Left cardiac atrium (tissue), 4 donors: ENCODE data around the gene EPHB2. TPM values are rescaled to one million over a fixed set of nuclear protein-coding genes. Genes with fewer than 3 reads are reported as not detected.
"Not testable (repeated sequence)": the region's sequence is repeated elsewhere in the genome, so short reads cannot be mapped to it uniquely, and the experiment has no call there.

Source experiments
- ATAC-seq, 2 donors: fragments of 200-7000 bp; cut with Tn5 transposase; one replicate each; pipeline ENCODE4 v1.9.1; 2020; ENCODE audit warnings: mild to moderate bottlenecking in 2 of 2, moderate library complexity in 2 of 2
- DNase-seq: peaks from one replicate; pipeline ENCODE4 v3.0.0-alpha.2; 2020
- intact Hi-C, 2 donors: fragments of 100-400 bp; cut with DNase I; formaldehyde crosslinking; loops; one replicate each; pipeline versions ENCODE4 v1.14.1 to v1.15.1; 2022 to 2023
- long read RNA-seq: library from polyadenylated mRNA; unstranded; transcript quantifications from one replicate; pipeline ENCODE4 v2.0.0, GENCODE V29; 2021
- total RNA-seq, 2 donors: library from RNA; stranded (reverse); fragmentation: NEBNext Ultra II Directional; extraction: Animal tissue kit (Norgen Biotek cat#: 25700); gene quantifications; one replicate each; pipeline ENCODE4 v1.2.1, GENCODE V29; 2021
- donor health status: DM: no; HTN: yes; CAD: no.
- donor health status: DM: no; HTN: yes; CAD: no; lungs with severe emphysema.
- donor health status: DM: yes; HTN: yes; CAD: no.
- donor health status: Dilated cardiomyopathy.

EPHB2 gene
- total RNA-seq, result 1 to 10 TPM; 2.9 to 4.3 TPM
- long read RNA-seq, partial matches to known transcripts, result 2 of 2 reads
- long read RNA-seq, other reads (novel, unspliced or antisense), result 0 of 2 reads

GRCh38 chr1:22710701-22711049 lies at the start of gene EPHB2:
Gene EPHB2 (plus strand): TSS chr1:22710839. CDS start chr1:22710983, 144 bp downstream.
- intact Hi-C loops, result no loop called here
- ATAC-seq (peak; percentile 34 to 63), DNase-seq (peak; percentile 65)

- ATAC-seq (no peak), DNase-seq (no peak)
- intact Hi-C loops, result no loop called here
Observed at GRCh38 chr1:22661880-22662279, 48.8 kb upstream of the EPHB2 start.

- no peak for DNase-seq
- peak; percentile 45 to 60 for ATAC-seq
- intact Hi-C loops, result no loop called here
Observed at GRCh38 chr1:22662318-22662717, 48.3 kb upstream of the EPHB2 start.

GRCh38 chr1:22662986-22663408 lies 47.6 kb upstream of the EPHB2 start:
- ATAC-seq, result peak in 1 of 2 donors; percentile 17
- no peak for DNase-seq
- intact Hi-C loops, result no loop called here

GRCh38 chr1:22665752-22666151 lies 44.9 kb upstream of the EPHB2 start:
- intact Hi-C loops, result no loop called here
- ATAC-seq, result peak in 1 of 2 donors; percentile 33
- no peak for DNase-seq

GRCh38 chr1:22666412-22666811 lies 44.2 kb upstream of the EPHB2 start:
- ATAC-seq (no peak), DNase-seq (no peak)
- intact Hi-C loops, result no loop called here

- ATAC-seq, DNase-seq, intact Hi-C loops: not testable (repeated sequence)
Observed at GRCh38 chr1:22668840-22669239, 41.8 kb upstream of the EPHB2 start.

GRCh38 chr1:22670352-22670975 lies 40.2 kb upstream of the EPHB2 start:
- ATAC-seq (no peak), DNase-seq (no peak)
- intact Hi-C loops, result loop anchor here (5.0 to 10.0 kb wide), 2 partner anchors 262 to 264 kb away; no protein-coding TSS in a partner anchor

- ATAC-seq (no peak), DNase-seq (no peak)
- intact Hi-C loops, result loop anchor here (5.0 to 10.0 kb wide), 2 partner anchors 260 to 263 kb away; no protein-coding TSS in a partner anchor
Observed at GRCh38 chr1:22671999-22672398, 38.6 kb upstream of the EPHB2 start.

- intact Hi-C loops, result loop anchor here (5.0 to 10.0 kb wide), 2 partner anchors 259 to 261 kb away; no protein-coding TSS in a partner anchor
- ATAC-seq (peak in 1 of 2 donors; percentile 32), DNase-seq (peak; percentile 55)
Observed at GRCh38 chr1:22673486-22674409, 36.9 kb upstream of the EPHB2 start.

GRCh38 chr1:22674410-22674749 lies 36.3 kb upstream of the EPHB2 start:
- ATAC-seq (no peak), DNase-seq (no peak)
- intact Hi-C loops, result loop anchor here (5.0 to 10.0 kb wide), 2 partner anchors 258 to 260 kb away; no protein-coding TSS in a partner anchor

- not testable (repeated sequence) for DNase-seq, ATAC-seq
- intact Hi-C loops, result loop anchor here in 1 of 2 donors (10.0 kb wide), 1 partner anchor 259 kb away; no protein-coding TSS in a partner anchor
Observed at GRCh38 chr1:22676151-22676550, 34.5 kb upstream of the EPHB2 start.

- ATAC-seq, result no peak
- DNase-seq, result no peak
- intact Hi-C loops, result loop anchor here in 1 of 2 donors (10.0 kb wide), 1 partner anchor 258 kb away; no protein-coding TSS in a partner anchor
Observed at GRCh38 chr1:22676916-22677583, 33.6 kb upstream of the EPHB2 start.

- intact Hi-C loops, result loop anchor here in 1 of 2 donors (10.0 kb wide), 1 partner anchor 257 kb away; no protein-coding TSS in a partner anchor
- DNase-seq, result no peak
- ATAC-seq, result no peak
Observed at GRCh38 chr1:22677931-22678896, 32.4 kb upstream of the EPHB2 start.

- ATAC-seq, result no peak
- DNase-seq, result no peak
- intact Hi-C loops, result no loop called here
Observed at GRCh38 chr1:22680726-22681125, 29.9 kb upstream of the EPHB2 start.

- intact Hi-C loops, result no loop called here
- ATAC-seq, result no peak
- no peak for DNase-seq
Observed at GRCh38 chr1:22681556-22682276, 28.9 kb upstream of the EPHB2 start.

- DNase-seq (no peak), ATAC-seq (no peak)
- intact Hi-C loops, result no loop called here
Observed at GRCh38 chr1:22683547-22683946, 27.1 kb upstream of the EPHB2 start.
